ENCODE data around the gene KLRK1. TPM values are rescaled to one million over a fixed set of nuclear protein-coding genes. Genes with fewer than 3 reads are reported as not detected.

KLRK1 gene
- total RNA-seq, result not detected in 2 replicates

DNA sequence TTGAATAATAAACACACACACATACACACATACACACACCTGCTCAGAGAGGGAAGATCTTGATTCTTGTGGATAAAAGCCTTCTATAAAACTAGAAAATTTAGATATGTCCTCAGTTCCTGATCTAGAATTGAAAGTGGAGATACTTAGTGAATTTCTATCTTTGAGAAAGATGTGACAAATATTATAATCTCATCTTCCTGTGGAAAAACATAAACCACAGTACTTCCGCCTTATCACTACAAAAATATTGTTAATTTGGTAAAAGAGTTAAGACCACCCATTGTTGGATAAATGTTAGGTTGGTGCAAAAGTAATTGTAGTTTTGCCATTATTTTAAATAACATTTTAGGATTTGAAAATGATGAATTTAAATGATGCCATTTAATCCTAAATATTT lies at the start of gene KLRK1:
KLRK1 (minus strand) TSS at position 138 of the 400 bp plus-strand sequence. CDS start 1,231 bp downstream, outside the sequence.

DNA sequence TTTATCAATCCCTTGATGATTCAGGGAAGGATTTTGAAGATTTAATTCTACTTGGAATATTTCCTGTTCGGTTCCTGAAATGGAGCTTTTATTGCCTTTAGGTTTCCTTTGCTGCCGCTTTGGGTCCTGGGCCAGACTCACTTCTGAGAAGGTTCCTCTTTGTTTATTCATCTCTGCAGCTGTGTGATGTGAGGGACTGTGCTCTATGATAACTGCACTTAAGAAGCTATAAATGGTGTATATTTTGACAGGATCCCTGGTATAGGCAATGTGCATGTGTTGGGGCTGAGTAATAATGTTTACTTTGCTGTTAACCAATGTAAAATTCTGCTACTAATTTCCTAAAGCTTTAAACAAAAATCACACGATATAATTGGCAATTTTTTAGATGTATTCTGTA lies 46.0 kb upstream of the KLRK1 start, which contains the start of gene KLRC2:
KLRC2 (minus strand) TSS at position 195 of the 400 bp plus-strand sequence; CDS start at position 171, 24 bp downstream.

DNA sequence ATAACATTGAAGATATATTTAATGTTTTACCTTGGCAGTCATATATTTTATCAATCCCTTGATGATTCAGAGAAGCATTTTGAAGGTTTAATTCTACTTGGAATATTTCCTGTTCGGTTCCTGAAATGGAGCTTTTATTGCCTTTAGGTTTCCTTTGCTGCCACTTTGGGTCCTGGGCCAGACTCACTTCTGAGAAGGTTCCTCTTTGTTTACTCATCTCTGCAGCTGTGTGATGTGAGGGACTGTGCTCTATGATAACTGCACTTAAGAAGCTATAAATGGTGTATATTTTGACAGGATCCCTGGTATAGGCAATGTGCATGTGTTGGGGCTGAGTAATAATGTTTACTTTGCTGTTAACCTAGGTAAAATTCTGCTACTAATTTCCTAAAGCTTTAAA lies 30.5 kb upstream of the KLRK1 start, which contains the start of gene KLRC3:
KLRC3 (minus strand) TSS at position 262 of the 400 bp plus-strand sequence; CDS start at position 217, 45 bp downstream.

DNA sequence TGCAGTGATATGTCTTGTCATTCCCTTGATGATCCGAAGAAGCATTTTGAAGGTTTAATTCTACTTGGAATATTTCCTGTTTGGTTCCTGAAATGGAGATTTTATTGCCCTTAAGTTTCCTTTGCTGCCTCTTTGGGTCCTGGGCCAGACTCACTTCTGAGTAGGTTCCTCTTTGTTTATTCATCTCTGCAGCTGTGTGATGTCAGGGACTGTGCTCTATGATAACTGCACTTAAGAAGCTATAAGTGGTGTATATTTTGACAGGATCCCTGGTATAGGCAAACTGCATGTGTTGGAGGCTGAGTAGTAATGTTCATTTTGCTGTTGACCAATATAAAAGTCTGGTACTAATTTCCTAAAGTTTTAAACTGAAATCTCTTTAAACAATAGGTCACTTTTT lies 19.6 kb upstream of the KLRK1 start, which contains the start of gene KLRC4:
KLRC4 (minus strand) TSS at position 366 of the 400 bp plus-strand sequence; CDS start at position 184, 182 bp downstream.

Other genes starting within 250 kb of the KLRK1 start
- not detected in 2 replicates for gene OLR1, start 217.9 kb downstream of the KLRK1 start, total RNA-seq
- gene TMEM52B, start 211.0 kb downstream of the KLRK1 start, total RNA-seq, result under 0.01 TPM in 1 of 2 replicates, not detected in the other
- 45.7 and 105 TPM in 2 replicates for gene GABARAPL1, start 177.2 kb downstream of the KLRK1 start, total RNA-seq
- gene KLRD1, start 82.2 kb downstream of the KLRK1 start, total RNA-seq, result under 0.01 TPM in 2 replicates
- gene KLRC4, start 19.7 kb upstream of the KLRK1 start, total RNA-seq, result not detected in 2 replicates
- gene KLRC3, start 30.6 kb upstream of the KLRK1 start, total RNA-seq, result not detected in 2 replicates
- gene KLRC2, start 46.0 kb upstream of the KLRK1 start, total RNA-seq, result not detected in 2 replicates
- gene KLRC1, start 63.3 kb upstream of the KLRK1 start, total RNA-seq, result not detected in 2 replicates
- 0.96 and 2.6 TPM in 2 replicates for gene EIF2S3B, start 115.8 kb upstream of the KLRK1 start, total RNA-seq
- 9.8 and 15.3 TPM in 2 replicates for gene MAGOHB, start 223.6 kb upstream of the KLRK1 start, total RNA-seq